Iris pigment epithelial cell (primary cell): ENCODE data around the gene PTPRS.

ENCODE experiments used
- DNase-seq: peaks from one replicate; pipeline ENCODE4 v3.0.0-alpha.2; 2011; ENCODE audit warnings: low read depth

The PTPRS gene

DNA sequence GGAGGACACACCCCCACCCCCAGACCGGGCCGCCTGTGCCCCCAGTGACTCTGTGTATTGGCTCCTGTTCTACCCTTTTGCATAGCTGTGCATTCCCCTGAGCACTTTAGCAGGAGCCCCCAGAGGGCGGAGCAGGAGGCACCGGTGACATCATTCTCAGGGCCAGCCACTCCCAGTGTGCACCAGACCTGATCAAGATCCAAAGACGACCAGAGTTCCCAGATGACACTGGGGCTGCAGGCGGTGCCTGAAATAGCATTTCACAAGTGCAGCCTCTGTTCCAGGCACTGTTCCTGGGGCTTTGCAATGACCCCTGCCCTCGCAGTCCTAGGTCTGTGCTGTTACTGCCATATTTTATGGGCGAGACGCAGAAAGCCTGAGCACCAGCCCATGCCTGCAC lies 14.5 kb upstream of the PTPRS start:
- no peak for DNase-seq

- no peak for DNase-seq
These were observed 13.8 kb upstream of the PTPRS start for GRCh38 chr19:5354403-5354802.

DNA sequence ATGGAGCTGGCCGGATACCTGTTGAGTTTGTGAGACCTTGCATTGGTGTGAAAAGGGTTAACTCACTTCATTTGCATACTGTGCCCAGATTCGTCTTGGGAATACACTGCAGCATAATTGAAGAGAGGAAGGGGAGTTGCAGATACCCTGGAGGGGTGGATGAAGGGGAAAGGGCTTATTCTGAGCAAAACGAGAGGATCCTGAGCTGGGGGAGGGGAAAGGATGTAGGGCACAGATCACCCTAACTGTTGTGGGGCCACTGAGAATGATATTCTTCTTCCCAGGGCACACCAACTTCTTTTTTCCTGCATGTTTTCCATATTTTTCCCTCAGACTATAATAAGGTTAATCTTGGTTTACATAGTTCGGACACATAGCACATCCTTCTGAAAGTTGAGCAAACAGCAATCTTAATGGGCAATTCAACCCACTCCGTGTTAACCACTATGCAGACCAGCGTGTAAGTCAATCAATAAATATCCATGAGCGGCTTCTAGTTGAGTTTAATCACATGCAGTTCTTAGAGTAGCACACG lies 11.7 kb upstream of the PTPRS start:
- peak; percentile 36 for DNase-seq

- DNase-seq: no peak
These were observed 11.2 kb upstream of the PTPRS start for GRCh38 chr19:5351731-5352228.

- DNase-seq: no peak
These were observed 8.4 kb upstream of the PTPRS start for GRCh38 chr19:5349041-5349440.

GRCh38 chr19:5345895-5346386 lies 5.3 kb upstream of the PTPRS start:
- peak; percentile 77 for DNase-seq

GRCh38 chr19:5343848-5344247 lies 3.2 kb upstream of the PTPRS start:
- DNase-seq: peak; percentile 63

DNA sequence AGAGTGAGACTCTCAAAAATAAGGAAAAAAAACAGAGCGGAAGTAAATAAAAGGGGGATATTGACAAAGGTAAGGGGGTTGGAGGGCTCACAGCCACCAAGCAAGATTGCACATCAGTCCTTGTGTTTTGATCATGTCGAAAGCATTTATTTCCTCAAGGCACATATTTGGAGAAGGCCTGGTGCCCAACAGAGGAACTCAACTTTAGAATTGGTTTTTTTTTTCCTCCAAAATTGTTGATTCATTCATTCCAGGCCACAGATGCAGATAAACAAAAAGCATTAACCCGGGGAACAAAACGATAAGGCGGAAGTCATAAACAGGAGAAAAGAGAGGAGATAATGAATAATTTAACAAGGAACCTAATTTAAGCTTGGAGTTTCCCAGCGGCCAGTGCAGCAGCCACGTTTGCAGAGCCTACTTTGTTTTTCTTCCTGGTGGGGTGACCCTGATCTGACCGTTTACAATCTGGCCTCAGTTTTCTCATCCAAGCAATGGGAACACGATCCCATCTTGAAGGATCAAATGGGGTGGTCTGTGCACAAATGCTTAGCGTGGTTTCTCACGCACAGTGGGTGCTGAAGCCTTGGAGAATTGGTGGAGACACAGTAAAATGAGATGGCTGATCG lies 2.1 kb upstream of the PTPRS start:
- DNase-seq: no peak

DNA sequence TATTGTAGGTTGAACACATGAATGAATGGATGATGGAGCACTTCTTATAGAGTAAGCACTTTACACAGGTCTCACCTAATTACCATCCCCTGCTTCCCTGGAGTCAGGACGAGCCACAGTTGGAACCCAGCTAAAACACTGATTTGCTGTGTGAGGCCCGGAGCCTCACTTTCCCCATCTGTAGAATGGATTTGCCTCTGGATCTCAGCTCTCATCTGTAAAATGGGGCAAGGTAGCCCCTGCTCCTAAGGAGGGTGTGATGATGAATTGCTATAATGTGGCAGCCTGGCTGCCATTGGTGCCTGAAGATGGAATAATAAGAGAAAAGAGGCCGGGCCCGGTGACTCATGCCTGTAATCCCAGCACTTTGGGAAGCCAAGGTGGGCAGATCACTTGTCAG lies 1.4 kb upstream of the PTPRS start:
- DNase-seq: no peak

- DNase-seq: no peak
These were observed 822 bp upstream of the PTPRS start for GRCh38 chr19:5341448-5341820.

DNA sequence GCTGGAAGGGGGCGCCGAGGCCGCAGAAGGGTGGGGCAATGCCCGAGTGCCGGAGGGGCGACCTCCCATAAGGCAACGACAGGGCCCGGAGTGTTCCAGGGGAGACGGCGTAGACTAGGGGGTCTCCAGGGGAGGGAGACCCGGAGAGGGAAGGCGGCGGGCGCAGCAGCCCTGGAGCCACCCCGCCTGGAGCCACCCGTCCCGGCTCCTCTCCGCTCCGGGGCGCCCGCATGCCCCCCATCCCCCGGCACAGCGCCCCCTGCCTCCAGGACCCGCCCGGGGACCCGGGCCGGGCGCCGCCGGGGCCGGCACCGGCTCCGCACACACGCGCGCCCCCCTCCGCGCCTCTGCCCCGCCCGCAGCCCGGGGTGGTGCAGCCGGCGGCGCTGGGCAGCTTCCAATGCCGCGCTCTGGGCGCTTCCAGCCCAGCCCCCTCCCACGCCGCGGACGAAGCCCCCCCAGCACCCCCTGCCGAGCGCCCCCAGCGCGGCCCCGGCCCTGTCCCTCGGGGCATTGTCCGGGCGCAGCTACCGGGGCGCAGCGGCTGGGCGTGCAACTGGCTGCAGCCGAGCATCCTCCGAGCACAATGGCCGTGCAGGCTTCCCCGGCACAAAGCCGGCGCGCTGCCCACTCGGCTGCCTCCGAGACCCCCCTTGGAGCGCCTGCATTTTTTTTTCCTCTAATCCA lies 519 bp downstream of the PTPRS start:
- DNase-seq: no peak

GRCh38 chr19:5339198-5339949 lies 1.2 kb downstream of the PTPRS start:
- no peak for DNase-seq

DNA sequence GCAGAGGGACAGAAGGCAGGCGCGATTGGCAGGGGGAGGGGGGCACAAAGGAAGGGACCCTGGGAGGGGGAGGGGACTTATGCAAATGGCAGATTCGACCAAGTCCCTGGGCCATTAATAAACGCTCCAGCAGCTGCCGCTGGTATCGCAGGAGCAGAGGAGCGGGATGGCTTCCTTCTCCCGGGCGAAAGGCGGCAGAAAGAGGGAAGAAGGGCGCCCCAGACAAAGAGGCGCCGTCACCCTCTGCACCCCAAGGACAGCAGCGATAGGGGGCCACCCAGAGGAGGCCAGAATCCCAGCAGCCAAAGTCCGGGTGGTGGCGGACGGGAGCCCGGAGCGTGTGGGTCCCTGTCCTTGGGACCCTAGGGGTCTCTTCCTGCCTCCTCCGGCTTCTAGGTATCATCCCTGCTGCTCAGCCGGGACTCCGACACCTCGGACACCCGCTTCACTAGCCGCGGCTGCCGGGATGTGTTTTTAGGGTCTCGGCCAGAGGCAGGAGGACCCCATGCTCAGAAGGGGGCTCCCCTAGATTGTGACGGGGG lies 1.9 kb downstream of the PTPRS start:
- no peak for DNase-seq

GRCh38 chr19:5337708-5338655 lies 2.6 kb downstream of the PTPRS start:
- no peak for DNase-seq

DNA sequence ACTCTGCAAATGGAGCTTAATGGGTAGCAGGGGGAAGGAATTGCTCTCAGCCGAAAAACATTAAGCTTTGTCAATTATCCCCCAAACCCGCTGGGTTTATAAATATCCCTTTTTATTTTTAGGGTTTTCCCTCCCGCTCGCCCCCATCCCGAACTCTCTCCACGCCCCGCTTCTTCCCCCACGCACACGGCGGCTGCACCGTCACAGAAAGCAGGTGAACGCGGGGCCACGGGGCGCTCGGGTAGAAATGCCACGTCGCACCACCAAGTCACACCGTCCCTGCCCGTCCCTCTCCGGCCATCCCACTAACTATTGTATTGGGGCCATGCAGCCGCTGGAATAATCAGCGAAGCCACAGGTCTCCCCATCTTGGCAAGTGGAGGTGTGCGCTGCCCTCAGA lies 3.5 kb downstream of the PTPRS start:
- DNase-seq: no peak

DNA sequence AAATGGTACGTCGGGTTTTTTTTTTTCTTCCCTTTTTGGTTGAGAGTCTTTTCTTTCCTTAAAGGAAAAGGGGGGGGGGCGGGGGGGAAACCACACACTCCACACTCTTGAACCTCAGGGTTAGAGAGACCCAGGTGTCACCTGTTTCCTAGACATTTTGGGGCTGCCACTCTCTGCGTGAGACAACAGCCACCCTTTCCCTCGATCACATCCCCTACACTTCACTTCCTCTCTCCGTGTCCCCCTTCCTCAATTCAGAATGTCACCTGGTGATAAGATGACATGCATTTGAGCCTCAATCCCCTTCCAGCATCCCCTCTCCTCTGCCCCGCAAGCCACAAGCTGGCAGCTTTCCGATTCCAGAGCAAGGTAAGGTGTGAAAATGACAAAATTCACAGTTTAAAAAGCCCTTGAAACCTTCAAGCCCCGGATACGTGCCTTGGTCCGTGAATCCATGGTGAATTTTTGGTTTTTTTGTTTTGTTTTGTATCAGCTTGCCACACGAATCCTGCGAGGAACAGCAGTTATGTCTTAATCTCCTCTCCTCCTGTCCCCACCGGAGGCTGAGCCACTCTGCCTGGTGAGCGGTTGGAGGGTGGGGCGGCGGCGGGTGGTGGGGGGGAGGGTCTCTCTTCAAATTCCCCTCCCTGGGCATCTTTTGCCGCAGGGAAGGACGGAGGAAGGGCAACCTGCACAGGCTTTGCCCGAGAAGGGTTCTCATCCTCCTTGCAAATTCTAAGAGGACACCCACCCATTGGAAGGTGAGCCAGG lies 4.2 kb downstream of the PTPRS start:
- no peak for DNase-seq

GRCh38 chr19:5335593-5335992 lies 5.0 kb downstream of the PTPRS start:
- no peak for DNase-seq

DNA sequence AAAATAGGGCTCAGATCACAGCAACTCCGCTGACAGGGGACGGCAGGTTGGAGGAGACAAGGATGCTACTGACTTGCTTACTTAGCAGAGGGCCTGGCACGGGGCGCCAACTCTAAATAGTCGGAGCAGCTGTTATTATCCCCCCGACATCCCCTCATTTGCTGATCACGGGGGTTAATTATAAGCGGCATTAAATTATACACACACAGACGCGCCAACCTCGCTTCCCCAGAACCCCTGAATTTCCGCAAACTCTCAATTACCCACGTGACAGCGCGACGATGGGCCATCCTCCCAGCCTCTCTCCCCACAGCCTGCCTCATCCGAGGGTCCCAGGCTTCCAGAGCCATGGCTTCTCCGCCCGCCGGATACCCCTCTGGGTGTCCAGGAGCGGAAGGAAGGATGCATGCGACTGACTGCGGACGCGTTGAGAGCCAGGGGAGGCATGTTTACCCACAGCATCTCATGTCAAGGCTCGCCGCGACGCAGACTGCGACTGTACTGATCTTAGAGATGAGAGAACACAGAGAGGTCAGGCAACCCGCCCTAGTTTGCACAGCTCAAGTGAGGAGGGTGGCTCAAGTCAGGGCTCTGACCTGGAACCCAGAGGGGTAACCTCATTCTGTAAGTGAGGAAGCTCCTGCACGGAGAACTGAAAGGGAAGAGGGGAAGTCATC lies 5.7 kb downstream of the PTPRS start:
- DNase-seq: no peak

DNA sequence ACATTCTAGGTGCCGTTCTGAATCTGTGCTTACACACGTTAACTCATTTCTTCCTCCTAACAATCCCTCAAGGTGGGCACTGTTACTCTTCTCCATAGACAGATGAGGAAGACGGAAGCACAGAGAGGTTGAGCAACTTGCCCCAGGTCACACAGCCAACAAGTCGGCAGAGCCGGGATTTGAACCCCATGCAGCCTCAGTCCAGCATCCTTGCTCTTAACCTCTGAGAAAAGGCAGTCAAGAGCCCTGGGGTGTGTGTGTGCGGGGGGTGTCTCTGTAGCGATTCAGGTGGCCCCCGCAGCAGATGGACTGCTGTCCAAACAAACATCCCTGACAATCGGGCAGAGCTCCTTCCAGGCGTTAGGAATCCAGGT lies 6.3 kb downstream of the PTPRS start:
- DNase-seq: no peak
